Fibroblast of pulmonary artery (primary cell): ENCODE data around the gene TEK.
A peak's percentile ranks its signal among the peaks of the same experiment; 100 is the strongest.

Experiments
- DNase-seq: peaks from one replicate; pipeline ENCODE4 v3.0.0-alpha.2; 2010; ENCODE audit warnings: low read depth
- H3K4me3 ChIP-seq: replicated peaks from 2 replicates; pipeline ENCODE4 v1.5.1; 2011; ENCODE audit warnings: low read depth, mild to moderate bottlenecking, control low read depth, low read length, moderate library complexity
- TF ChIP-seq, protein P1 (sequence below): IDR thresholded peaks from 2 replicates; pipeline ENCODE4 v1.5.1; 2011; ENCODE audit warnings: mild to moderate bottlenecking, control low read depth, low read length, inconsistent platforms; ENCODE audit errors: missing control alignments

The TEK gene

DNA sequence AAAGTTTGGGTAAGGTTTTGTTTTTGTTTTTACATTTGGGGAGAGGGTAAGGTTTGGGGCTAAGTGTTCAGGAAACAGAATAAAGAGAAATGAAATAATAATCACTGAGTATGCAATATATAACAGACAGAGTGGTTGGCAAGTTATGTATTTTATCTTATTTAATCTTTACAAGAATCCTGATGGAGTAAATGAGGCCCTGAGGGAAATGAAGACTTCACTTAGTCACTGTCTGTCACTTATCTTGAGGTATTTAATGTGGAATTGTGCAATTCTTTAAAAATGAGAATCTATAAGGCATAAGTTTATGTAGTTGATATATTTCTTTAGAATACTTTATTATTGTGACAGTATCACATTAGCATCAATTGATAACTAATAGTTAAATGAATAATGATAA lies 48.1 kb downstream of the TEK start:
- TF ChIP-seq, protein P1, sequence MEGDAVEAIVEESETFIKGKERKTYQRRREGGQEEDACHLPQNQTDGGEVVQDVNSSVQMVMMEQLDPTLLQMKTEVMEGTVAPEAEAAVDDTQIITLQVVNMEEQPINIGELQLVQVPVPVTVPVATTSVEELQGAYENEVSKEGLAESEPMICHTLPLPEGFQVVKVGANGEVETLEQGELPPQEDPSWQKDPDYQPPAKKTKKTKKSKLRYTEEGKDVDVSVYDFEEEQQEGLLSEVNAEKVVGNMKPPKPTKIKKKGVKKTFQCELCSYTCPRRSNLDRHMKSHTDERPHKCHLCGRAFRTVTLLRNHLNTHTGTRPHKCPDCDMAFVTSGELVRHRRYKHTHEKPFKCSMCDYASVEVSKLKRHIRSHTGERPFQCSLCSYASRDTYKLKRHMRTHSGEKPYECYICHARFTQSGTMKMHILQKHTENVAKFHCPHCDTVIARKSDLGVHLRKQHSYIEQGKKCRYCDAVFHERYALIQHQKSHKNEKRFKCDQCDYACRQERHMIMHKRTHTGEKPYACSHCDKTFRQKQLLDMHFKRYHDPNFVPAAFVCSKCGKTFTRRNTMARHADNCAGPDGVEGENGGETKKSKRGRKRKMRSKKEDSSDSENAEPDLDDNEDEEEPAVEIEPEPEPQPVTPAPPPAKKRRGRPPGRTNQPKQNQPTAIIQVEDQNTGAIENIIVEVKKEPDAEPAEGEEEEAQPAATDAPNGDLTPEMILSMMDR: no peak
- DNase-seq: no peak
- no peak overlapping the region for H3K4me3 ChIP-seq

DNA sequence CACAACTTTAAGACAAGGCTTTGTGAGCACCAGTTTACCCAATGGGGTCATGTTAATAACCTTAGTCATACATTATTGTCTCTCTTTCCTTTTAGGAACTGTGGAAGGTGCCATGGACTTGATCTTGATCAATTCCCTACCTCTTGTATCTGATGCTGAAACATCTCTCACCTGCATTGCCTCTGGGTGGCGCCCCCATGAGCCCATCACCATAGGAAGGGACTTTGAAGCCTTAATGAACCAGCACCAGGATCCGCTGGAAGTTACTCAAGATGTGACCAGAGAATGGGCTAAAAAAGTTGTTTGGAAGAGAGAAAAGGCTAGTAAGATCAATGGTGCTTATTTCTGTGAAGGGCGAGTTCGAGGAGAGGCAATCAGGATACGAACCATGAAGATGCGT lies 48.7 kb downstream of the TEK start:
- no peak overlapping the region for H3K4me3 ChIP-seq
- TF ChIP-seq, protein P1: no peak
- DNase-seq: no peak

DNA sequence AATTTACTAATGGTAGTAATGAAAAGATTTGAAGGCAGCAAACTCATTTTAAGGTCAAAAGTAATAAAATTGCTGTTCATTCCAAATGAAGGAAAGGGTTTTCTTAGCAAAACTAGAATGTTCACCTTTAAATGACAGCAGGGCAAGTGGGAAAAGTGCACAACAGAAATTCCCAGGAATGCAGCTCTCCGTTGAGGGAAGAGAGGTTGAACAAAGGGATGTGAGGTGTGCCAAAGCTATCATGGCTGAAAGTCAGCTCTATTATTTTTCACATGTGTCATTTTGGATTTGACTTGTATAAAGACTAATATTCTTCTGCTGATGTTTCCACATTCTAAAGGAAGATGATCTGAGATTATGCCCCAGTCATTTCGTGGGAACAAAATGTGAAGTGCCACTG lies 51.6 kb downstream of the TEK start:
- TF ChIP-seq, protein P1: no peak
- DNase-seq: no peak
- H3K4me3 ChIP-seq: no peak overlapping the region

DNA sequence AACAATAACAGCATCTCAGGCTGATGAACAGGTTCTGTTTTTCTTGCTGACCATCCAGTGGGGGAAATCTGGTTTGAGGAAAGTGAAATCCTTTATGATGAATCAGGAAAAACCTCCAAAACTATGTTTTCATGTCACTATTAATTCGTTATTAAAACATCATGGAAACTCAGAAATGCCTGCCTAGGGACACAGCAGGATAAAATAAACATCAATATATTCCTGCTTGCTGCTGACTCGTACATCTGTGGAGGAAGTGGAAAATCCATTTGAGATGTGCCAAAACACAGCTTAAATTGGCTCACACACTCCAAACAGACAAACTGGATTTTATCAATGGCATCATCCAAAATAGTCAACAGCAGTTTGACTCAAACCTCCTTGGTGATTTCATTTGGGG lies 53.0 kb downstream of the TEK start:
- peak; percentile 45 for DNase-seq
- no peak overlapping the region for H3K4me3 ChIP-seq
- TF ChIP-seq, protein P1: no peak

DNA sequence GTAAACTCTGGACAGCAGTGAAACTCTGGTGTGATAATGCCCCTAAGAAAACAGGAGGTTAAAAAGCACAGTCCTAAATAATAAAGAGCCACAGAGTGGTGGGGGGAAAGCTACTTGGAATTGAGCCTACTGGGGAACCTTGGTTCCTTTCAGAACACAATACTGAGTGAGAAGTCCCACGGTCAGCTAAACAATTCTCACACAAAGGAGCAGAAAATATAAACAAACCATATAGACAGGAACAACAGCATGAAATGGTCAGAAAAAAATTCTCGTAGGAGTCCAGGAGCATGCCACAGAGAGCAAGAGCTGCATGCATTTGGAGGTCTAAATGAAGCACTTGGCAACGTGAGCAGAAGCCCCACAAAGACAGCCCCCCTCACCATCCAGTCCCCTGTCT lies 56.0 kb downstream of the TEK start:
- DNase-seq: no peak
- TF ChIP-seq, protein P1: no peak
- no peak overlapping the region for H3K4me3 ChIP-seq

DNA sequence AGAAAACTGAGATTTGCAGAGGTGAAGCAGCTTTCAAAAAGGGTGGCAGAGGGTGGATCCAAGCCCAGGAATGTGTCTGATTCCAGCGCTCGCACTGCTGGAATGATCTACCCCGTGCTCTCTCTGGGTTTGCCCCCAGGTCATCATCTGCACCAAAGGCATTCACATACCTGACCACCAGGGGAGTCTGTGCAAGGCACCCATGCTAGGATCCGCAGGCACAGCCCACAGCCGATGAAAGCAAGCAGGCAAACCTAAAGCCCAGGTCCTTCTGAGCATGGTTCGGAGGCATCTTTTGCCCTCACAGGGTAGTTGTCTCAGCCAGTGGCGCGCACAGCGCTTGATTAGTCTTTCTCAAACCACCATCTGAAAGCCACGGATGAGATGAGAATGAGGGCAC lies 56.6 kb downstream of the TEK start:
- TF ChIP-seq, protein P1: no peak
- no peak overlapping the region for H3K4me3 ChIP-seq
- no peak for DNase-seq

DNA sequence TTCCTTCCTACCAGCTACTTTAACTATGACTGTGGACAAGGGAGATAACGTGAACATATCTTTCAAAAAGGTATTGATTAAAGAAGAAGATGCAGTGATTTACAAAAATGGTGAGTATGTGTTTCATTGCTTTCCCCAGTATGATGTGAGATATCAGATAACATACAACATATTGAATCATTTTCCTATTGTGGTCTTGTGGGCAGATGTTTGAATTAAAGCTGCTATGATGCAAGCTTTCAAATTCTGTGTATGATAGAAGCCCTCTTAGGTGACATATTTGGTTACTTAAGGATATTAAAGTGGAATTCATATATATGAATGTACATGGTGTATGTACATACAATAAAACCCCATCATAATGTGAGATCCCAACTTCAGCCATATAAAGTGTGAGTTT lies 59.5 kb downstream of the TEK start:
- TF ChIP-seq, protein P1: no peak
- DNase-seq: no peak
- H3K4me3 ChIP-seq: no peak overlapping the region
